ENCODE measurements around the gene SH3GL3.

The SH3GL3 gene

GRCh38 chr15:83571820-83572707, 124.9 kb downstream of the SH3GL3 start:
- no peak for DNase-seq

- no peak for DNase-seq
These were observed 127.2 kb downstream of the SH3GL3 start for GRCh38 chr15:83574345-83574744.

GRCh38 chr15:83578691-83579090, 131.6 kb downstream of the SH3GL3 start:
- no peak for DNase-seq

GRCh38 chr15:83581381-83581780, 134.2 kb downstream of the SH3GL3 start:
- no peak for DNase-seq

- DNase-seq, result no peak
These were observed 135.2 kb downstream of the SH3GL3 start for GRCh38 chr15:83582381-83582780.

DNA sequence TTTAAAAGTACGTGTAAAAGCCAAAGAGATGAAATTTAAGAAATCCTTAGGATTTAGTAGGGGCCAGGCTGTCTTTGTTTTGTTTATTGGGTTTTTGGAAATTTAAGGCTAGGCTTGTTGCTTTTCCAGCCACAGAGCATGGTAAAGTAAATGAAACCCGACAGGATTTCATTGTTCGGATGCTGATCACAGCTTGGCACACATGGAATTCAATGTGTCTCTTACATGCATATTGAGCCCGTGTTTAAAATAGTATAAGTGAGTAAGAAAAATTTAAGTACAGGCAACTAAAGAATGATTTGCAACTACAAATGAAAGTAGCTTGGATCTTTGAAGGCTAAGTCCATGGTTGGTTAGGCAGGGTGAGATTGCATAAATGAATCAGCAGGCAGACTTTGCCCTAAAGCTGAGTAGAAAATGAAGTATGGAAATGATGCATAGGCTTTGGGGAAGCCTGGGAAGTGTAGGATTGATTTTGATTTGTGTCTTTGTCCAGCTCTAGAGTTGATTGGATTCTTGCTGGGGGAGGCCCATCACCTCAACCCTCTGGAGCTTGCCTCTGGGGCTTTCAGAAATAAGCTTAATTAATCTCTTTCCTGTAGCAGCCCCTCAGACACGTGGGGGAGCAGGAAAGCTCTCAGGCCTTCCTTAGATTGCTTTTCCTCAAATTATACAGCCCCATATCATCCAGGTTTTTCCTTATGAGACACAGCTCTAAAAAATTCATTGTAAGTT, 138.6 kb downstream of the SH3GL3 start:
- DNase-seq, result no peak

DNA sequence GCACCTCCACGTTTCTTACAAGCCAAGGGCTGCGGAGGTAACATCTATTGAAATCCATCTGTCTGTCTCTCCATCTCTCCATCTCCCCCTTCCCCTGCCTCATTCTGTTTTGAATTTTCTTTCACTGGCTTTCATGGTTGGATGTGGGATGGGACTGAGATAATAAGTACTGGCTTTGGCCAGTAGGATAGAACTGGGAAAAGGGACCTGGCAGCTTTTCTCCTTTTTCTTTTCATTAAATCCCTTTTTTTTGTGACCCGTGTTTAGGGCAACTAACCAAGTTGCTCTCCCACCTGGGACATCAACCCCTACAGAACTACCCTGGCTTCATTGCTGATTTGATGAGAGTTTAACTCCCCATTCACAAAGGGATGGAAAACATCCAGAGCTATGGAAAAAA, 139.9 kb downstream of the SH3GL3 start:
- no peak for DNase-seq

GRCh38 chr15:83588441-83588840, 141.3 kb downstream of the SH3GL3 start:
- no peak for DNase-seq

- no peak for DNase-seq
These were observed 145.4 kb downstream of the SH3GL3 start for GRCh38 chr15:83592370-83593040.

GRCh38 chr15:83595191-83595590, 148.1 kb downstream of the SH3GL3 start:
- no peak for DNase-seq

DNA sequence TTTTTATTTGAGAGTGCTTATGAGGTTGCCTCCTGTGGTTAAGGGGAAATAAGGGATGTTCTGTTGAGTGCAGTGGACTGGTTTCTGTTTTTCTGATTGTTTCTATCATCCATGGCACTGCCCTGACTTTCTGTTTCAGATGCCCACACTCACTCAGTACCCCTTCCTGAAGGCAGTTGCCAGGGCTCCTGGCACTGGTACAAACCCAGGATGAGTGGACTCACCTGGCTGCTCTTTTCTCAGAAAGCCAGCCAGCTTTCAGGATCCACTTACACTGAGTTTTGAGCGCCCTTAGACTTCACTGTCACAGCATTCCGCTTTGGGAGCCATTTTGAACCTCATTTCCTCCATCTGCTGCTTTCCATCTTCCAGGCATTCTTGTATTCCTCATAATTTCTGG, 150.9 kb downstream of the SH3GL3 start:
- DNase-seq, result no peak

- DNase-seq, result no peak
These were observed 154.9 kb downstream of the SH3GL3 start for GRCh38 chr15:83602021-83602420.

DNA sequence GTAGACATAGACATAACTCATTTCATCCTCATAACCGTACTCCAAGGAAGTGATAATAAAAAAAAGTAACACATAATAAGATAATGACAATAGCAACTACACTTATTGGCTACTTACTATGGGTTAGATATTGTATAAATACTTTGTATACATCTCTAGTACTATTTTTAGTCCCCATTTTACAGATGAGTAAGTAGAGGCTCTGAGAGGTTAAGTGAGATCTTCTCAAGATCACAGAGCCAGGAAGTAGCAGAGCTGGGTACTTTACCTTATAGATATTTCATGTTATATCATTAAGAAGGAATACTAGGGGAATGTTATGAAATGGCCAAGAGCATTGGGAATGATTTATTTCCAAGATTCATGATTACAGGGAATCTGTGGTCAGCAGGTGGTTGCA, 157.4 kb downstream of the SH3GL3 start:
- no peak for DNase-seq

GRCh38 chr15:83605111-83605945, 158.2 kb downstream of the SH3GL3 start:
- no peak for DNase-seq

DNA sequence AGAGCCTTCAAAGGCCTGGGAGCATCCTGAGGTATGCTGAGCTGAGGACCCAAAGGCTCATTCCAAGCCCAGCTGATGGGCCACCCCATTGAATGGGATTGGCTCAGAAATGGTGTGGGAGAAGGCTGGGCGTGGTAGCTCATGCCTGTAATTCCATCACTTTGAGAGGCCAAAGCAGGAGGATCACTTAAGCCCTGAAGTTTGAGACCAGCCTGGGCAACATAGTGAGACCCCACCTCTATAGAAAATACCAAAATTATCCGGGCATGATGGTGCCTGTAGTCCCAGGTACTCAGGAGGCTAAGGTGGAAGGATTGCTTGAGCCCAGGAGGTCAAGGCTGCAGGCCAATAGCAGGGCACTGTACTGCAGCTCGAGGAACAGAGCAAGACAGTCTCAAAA, 163.0 kb downstream of the SH3GL3 start:
- no peak for DNase-seq

- no peak for DNase-seq
These were observed 164.0 kb downstream of the SH3GL3 start for GRCh38 chr15:83610901-83611685.

DNA sequence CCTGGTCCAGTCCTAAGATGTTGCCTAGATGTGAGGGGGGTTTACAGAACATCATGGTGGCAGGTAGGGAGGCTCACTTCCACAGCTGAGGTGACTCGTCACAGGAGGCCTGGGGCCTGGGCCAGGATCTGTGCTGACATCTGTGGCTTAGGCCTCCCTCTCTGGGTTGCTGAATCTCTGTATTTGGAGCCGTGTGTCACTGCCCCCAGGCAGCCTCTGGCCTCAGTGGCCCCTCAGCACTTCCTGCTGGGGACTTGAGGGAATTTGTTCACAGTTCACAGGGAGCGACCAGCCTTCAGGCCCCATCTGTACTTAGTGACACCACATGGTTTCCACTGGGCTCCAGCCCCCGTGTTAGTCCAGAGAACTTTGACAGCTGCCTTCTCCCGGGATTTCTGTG, 165.1 kb downstream of the SH3GL3 start:
- DNase-seq, result no peak

GRCh38 chr15:83612898-83613635, 165.9 kb downstream of the SH3GL3 start:
- no peak for DNase-seq

DNA sequence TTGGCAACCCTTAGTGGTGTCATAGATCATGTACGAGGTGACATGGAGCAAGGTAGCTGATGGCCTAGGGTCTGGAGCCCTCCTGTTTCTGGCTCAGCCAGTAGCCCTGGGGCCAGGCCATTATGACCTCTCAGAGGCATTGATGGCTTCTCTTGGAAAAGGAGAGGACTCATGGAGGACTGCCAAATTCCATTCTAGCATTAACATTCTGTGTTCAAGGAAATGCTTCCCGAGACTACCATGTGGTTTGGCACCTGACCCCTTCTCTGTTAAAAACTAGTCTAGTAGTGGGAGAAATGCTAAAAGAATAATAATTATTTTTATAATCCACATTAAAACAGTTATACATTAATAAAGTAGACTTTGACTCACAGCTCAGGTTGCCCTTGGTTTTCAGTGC, 166.6 kb downstream of the SH3GL3 start:
- DNase-seq, result no peak

- no peak for DNase-seq
These were observed 169.7 kb downstream of the SH3GL3 start for GRCh38 chr15:83616840-83617239.

DNA sequence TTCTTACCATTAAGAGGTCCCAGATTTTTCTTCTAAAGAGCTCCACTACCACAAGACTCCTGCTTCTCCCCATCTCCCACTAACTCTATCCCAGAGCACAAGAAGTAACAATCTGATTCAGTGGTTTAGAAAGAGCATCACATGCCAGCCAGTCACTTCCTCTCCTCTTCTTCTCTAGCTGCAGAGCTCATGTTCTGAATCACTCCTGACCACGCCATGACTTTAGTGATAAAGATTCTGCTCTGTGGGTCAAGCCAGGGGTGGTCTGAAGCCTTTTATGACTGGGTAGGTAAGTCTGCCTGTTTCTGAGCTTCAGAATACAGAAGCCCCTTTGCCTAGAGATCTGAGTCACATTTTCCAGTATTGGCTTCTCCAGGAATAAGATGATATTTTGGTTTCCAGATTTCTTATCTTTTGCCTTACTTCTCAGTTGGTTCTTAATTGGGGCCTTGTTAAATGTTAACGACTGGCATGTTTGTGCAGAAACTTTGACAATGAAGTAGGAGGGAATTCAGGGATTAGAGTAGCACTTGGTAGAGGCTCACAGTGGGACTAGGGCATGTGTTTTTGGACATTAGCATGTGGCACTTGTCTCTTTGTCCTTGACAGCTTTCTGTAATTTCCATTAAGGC, 179.1 kb downstream of the SH3GL3 start:
- DNase-seq, result no peak

Data from NK-92 treated with Interleukin-12 subunit alpha and Interleukin-12 subunit beta, amount 100 ng/mL, for 24 hours (cell line).